HEK293 (cell line): Measurements from ENCODE around the gene VWA5B1.
A peak's percentile ranks its signal among the peaks of the same experiment; 100 is the strongest.

Experiments used
- CTCF ChIA-PET: fragments of 350-600 bp; formaldehyde crosslinking; extraction: SDS; loops from one replicate; lab custom pipeline; 2021; ENCODE audit warnings: antibody characterized with exemption; lab: Yijun Ruan, JAX
- POLR2A ChIA-PET: fragments of 300-600 bp; formaldehyde crosslinking; extraction: SDS; loops from one replicate; lab custom pipeline; 2020; ENCODE audit warnings: antibody characterized with exemption, inconsistent platforms; lab: Yijun Ruan, JAX
- H3K27ac ChIP-seq: fragments of 200-500 bp; sonication (Bioruptor generic); 2 replicates; pipeline ENCODE4 v1.5.1; 2014; ENCODE audit warnings: low read depth, low read length, control low read depth, inconsistent platforms; ENCODE audit errors: extremely low read depth
- H3K36me3 ChIP-seq, 2 experiments: fragments of 200-500 bp in 1 of 2; sonication (Bioruptor generic) in 1 of 2; 1 replicate in 1 of 2; 2 replicates in 1 of 2; pipeline ENCODE4 v1.5.1; 2014 to 2017; ENCODE audit warnings: inconsistent platforms in 2 of 2, low read length in 2 of 2; ENCODE audit not compliant: control insufficient read depth in 2 of 2, insufficient read depth in 1 of 2
- H3K4me1 ChIP-seq: fragments of 200-500 bp; sonication (Bioruptor generic); 2 replicates; pipeline ENCODE4 v1.5.1; 2014; ENCODE audit warnings: mild to moderate bottlenecking, low read length, inconsistent platforms; ENCODE audit not compliant: control insufficient read depth, insufficient read depth
- H3K4me3 ChIP-seq: 2 replicates; pipeline ENCODE4 v1.5.1; 2011; ENCODE audit warnings: low read depth, mild to moderate bottlenecking, control low read depth, low read length, moderate library complexity
- H3K9me3 ChIP-seq: fragments of 200-500 bp; sonication (Bioruptor generic); 2 replicates; pipeline ENCODE4 v1.5.1; 2014; ENCODE audit warnings: low read depth, low read length, inconsistent platforms; ENCODE audit not compliant: control insufficient read depth, insufficient read depth
- GFI1B ChIP-seq: fragments of 450-650 bp; formaldehyde crosslinking; IDR thresholded peaks from 2 replicates; pipeline ENCODE4 v1.5.1; 2016; ENCODE audit warnings: missing biosample characterization, missing genetic modification characterization
- IKZF3 ChIP-seq: fragments of 450-650 bp; IDR thresholded peaks from 2 replicates; pipeline ENCODE4 v1.5.0; 2018; ENCODE audit warnings: missing biosample characterization, mild to moderate bottlenecking, missing genetic modification characterization, moderate library complexity
- KLF9 ChIP-seq: fragments of 450-650 bp; formaldehyde crosslinking; IDR thresholded peaks from 2 replicates; pipeline ENCODE4 v1.5.1; 2016; ENCODE audit warnings: missing biosample characterization, missing genetic modification characterization, low read depth
- REPIN1 ChIP-seq: fragments of 450-650 bp; formaldehyde crosslinking; IDR thresholded peaks from 2 replicates; pipeline ENCODE4 v1.5.1; 2017; ENCODE audit warnings: missing biosample characterization, missing genetic modification characterization, low read depth
- SALL2 ChIP-seq: fragments of 450-650 bp; formaldehyde crosslinking; IDR thresholded peaks from 2 replicates; pipeline ENCODE4 v1.5.0; 2017; ENCODE audit warnings: missing biosample characterization, mild to moderate bottlenecking, missing genetic modification characterization, borderline replicate concordance
- SCRT2 ChIP-seq: fragments of 450-650 bp; formaldehyde crosslinking; IDR thresholded peaks from 2 replicates; pipeline ENCODE4 v1.5.1; 2016; ENCODE audit warnings: missing biosample characterization, missing genetic modification characterization
- SETDB1 ChIP-seq: IDR thresholded peaks from one replicate; pipeline ENCODE4 v1.6.1; 2017; ENCODE audit warnings: mild to moderate bottlenecking, low read length, moderate library complexity, mixed read lengths; ENCODE audit not compliant: insufficient read length
- SP2 ChIP-seq: fragments of 450-650 bp; formaldehyde crosslinking; IDR thresholded peaks from 2 replicates; pipeline ENCODE4 v1.5.1; 2016; ENCODE audit warnings: missing biosample characterization, missing genetic modification characterization
- SP7 ChIP-seq: fragments of 450-650 bp; formaldehyde crosslinking; IDR thresholded peaks from 2 replicates; pipeline ENCODE4 v1.5.1; 2016; ENCODE audit warnings: missing biosample characterization, missing genetic modification characterization
- TRIM28 ChIP-seq: IDR thresholded peaks from 2 replicates; pipeline ENCODE4 v1.6.1; 2011; ENCODE audit warnings: low read length, control low read depth, borderline replicate concordance
- YY2 ChIP-seq: fragments of 450-650 bp; formaldehyde crosslinking; IDR thresholded peaks from 2 replicates; pipeline ENCODE4 v1.5.1; 2016; ENCODE audit warnings: missing biosample characterization, missing genetic modification characterization
- ZBTB1 ChIP-seq: fragments of 450-650 bp; formaldehyde crosslinking; IDR thresholded peaks from 2 replicates; pipeline ENCODE4 v1.5.1; 2016; ENCODE audit warnings: missing biosample characterization, missing genetic modification characterization
- ZBTB7A ChIP-seq: fragments of 450-650 bp; formaldehyde crosslinking; IDR thresholded peaks from 2 replicates; pipeline ENCODE4 v1.5.1; 2016; ENCODE audit warnings: low read depth, missing biosample characterization, missing genetic modification characterization
- ZIC2 ChIP-seq: fragments of 450-650 bp; formaldehyde crosslinking; IDR thresholded peaks from 2 replicates; pipeline ENCODE4 v1.5.1; 2016; ENCODE audit warnings: missing biosample characterization, missing genetic modification characterization
- ZNF112 ChIP-seq: fragments of 450-650 bp; formaldehyde crosslinking; IDR thresholded peaks from 2 replicates; pipeline ENCODE4 v1.5.0; 2017; ENCODE audit warnings: missing biosample characterization, missing genetic modification characterization
- ZNF114 ChIP-seq: fragments of 450-650 bp; formaldehyde crosslinking; IDR thresholded peaks from 2 replicates; pipeline ENCODE4 v1.5.0; 2017; ENCODE audit warnings: missing biosample characterization, missing genetic modification characterization
- ZNF133 ChIP-seq: fragments of 450-650 bp; formaldehyde crosslinking; IDR thresholded peaks from 2 replicates; pipeline ENCODE4 v1.5.1; 2016; ENCODE audit warnings: missing biosample characterization, missing genetic modification characterization
- ZNF2 ChIP-seq: fragments of 450-650 bp; formaldehyde crosslinking; IDR thresholded peaks from 2 replicates; pipeline ENCODE4 v1.5.1; 2016; ENCODE audit warnings: missing biosample characterization, missing genetic modification characterization
- ZNF202 ChIP-seq: fragments of 450-650 bp; formaldehyde crosslinking; IDR thresholded peaks from 2 replicates; pipeline ENCODE4 v1.5.1; 2016; ENCODE audit warnings: missing biosample characterization, missing genetic modification characterization, borderline replicate concordance
- ZNF302 ChIP-seq: fragments of 450-650 bp; formaldehyde crosslinking; IDR thresholded peaks from 2 replicates; pipeline ENCODE4 v1.5.1; 2016; ENCODE audit warnings: missing biosample characterization, missing genetic modification characterization, low read depth
- ZNF366 ChIP-seq: fragments of 450-650 bp; formaldehyde crosslinking; conservative IDR thresholded peaks from 2 replicates; pipeline ENCODE4 v1.5.1; 2016; ENCODE audit warnings: missing biosample characterization, missing genetic modification characterization
- ZNF394 ChIP-seq: fragments of 450-650 bp; formaldehyde crosslinking; IDR thresholded peaks from 2 replicates; pipeline ENCODE4 v1.5.1; 2016; ENCODE audit warnings: missing biosample characterization, missing genetic modification characterization, mild to moderate bottlenecking, moderate library complexity, borderline replicate concordance
- ZNF654 ChIP-seq: fragments of 450-650 bp; formaldehyde crosslinking; IDR thresholded peaks from 2 replicates; pipeline ENCODE4 v1.5.1; 2016; ENCODE audit warnings: low read depth, missing biosample characterization, missing genetic modification characterization
- ZNF792 ChIP-seq: fragments of 450-650 bp; formaldehyde crosslinking; IDR thresholded peaks from 2 replicates; pipeline ENCODE4 v1.5.1; 2016; ENCODE audit warnings: missing biosample characterization, missing genetic modification characterization
- ZSCAN23 ChIP-seq: fragments of 450-650 bp; formaldehyde crosslinking; IDR thresholded peaks from 2 replicates; pipeline ENCODE4 v1.5.1; 2016; ENCODE audit warnings: missing biosample characterization, missing genetic modification characterization
- TF ChIP-seq, protein P1 (sequence below): fragments of 450-650 bp; formaldehyde crosslinking; IDR thresholded peaks from 2 replicates; pipeline ENCODE4 v1.5.1; 2016; ENCODE audit warnings: missing biosample characterization, missing genetic modification characterization
- TF ChIP-seq, protein P2 (sequence below): fragments of 450-650 bp; formaldehyde crosslinking; IDR thresholded peaks from 2 replicates; pipeline ENCODE4 v1.5.1; 2017; ENCODE audit warnings: missing biosample characterization, missing genetic modification characterization
- TF ChIP-seq, protein P3 (sequence below): fragments of 450-650 bp; formaldehyde crosslinking; IDR thresholded peaks from 2 replicates; pipeline ENCODE4 v1.5.0; 2017; ENCODE audit warnings: missing biosample characterization, missing genetic modification characterization, borderline replicate concordance

Gene VWA5B1

DNA sequence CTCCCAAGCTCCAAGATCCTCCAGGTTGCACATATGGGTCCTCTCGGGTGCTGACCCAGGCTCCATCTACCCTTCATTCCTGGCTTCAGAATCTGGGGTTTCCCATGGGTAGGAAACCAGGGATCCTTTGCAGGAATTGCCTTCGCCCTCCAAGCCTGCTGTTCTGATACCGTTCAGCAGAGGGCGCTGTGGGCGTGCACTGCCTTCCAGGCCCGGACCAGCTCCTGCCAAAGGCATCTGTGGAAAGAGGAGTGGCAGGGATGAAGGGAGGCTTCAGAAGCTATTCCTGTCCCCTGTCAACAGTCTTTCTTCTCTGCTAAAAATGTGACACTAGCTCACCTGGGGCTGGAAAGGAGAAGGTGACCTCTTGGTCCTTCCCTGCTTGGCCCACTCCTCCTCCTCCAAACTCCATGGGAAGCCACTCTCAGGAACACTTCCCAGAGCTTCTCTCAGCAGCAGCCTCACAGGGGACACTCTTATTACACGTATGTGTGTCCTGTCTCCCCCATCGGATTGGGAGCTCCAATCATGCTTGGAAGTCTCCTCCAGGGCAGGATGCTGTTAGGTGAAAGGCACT is 71.2 kb downstream of the VWA5B1 start:
- TF ChIP-seq ZNF654 (tag by site-specific recombination) (peak; percentile 46; the same call in 1 of the 2 replicates), ZIC2 (tag by site-specific recombination) (peak; percentile 29), TRIM28 (0 out of 2 replicates have a peak, but pooled peaks have one; percentile 45), ZBTB1 (tag by site-specific recombination) (no peak), ZNF2 (tag by site-specific recombination) (peak; percentile 100), ZNF792 (tag by site-specific recombination) (no peak), ZNF133 (tag by site-specific recombination) (no peak), KLF9 (tag by site-specific recombination) (no peak), ZNF202 (tag by site-specific recombination) (no peak), IKZF3 (tag by site-specific recombination) (peak; percentile 82), SP7 (tag by site-specific recombination) (0 out of 2 replicates have a peak, but pooled peaks have one; percentile 34), REPIN1 (tag by site-specific recombination) (no peak), ZNF394 (tag by site-specific recombination) (peak; percentile 24; the same call in 1 of the 2 replicates), ZNF366 (tag by site-specific recombination) (peak; percentile 54; the same call in 1 of the 2 replicates)
- TF ChIP-seq, protein P1, sequence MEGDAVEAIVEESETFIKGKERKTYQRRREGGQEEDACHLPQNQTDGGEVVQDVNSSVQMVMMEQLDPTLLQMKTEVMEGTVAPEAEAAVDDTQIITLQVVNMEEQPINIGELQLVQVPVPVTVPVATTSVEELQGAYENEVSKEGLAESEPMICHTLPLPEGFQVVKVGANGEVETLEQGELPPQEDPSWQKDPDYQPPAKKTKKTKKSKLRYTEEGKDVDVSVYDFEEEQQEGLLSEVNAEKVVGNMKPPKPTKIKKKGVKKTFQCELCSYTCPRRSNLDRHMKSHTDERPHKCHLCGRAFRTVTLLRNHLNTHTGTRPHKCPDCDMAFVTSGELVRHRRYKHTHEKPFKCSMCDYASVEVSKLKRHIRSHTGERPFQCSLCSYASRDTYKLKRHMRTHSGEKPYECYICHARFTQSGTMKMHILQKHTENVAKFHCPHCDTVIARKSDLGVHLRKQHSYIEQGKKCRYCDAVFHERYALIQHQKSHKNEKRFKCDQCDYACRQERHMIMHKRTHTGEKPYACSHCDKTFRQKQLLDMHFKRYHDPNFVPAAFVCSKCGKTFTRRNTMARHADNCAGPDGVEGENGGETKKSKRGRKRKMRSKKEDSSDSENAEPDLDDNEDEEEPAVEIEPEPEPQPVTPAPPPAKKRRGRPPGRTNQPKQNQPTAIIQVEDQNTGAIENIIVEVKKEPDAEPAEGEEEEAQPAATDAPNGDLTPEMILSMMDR (tag by site-specific recombination), result peak; percentile 69
- POLR2A ChIA-PET, result interaction anchor here (1.1 kb wide), 1 partner anchor 132 kb away, joined by 3 read pairs; no protein-coding TSS in a partner anchor
- CTCF ChIA-PET, result interaction anchor here (0.5 to 4.8 kb wide), 62 partner anchors 8 to 1839 kb away, joined by 3 to 75 read pairs (median 4); partner anchors contain the start of gene PLA2G2E
- Histone ChIP-seq H3K27ac (no peak overlapping the region), H3K9me3 (no peaks in the 10 kb centered on the region), H3K4me1 (peaks cover 14% of the 10 kb centered on the region), H3K4me3 (no peak overlapping the region), H3K36me3 (no peaks in the 10 kb centered on the region)

- H3K9me3 ChIP-seq, result no peaks in the 10 kb centered on the region
- no peak overlapping the region for H3K27ac ChIP-seq
- ChIA-PET POLR2A (no interaction called here), CTCF (interaction anchor here (0.6 to 4.8 kb wide), 23 partner anchors 9 to 911 kb away, joined by 3 to 75 read pairs (median 4); no protein-coding TSS in a partner anchor)
- H3K4me1 ChIP-seq, result peaks cover 14% of the 10 kb centered on the region
- H3K4me3 ChIP-seq, result no peak overlapping the region
- no peaks in the 10 kb centered on the region for H3K36me3 ChIP-seq
- TF ChIP-seq ZSCAN23 (no peak), ZNF114 (tag by site-specific recombination) (no peak), ZNF302 (tag by site-specific recombination) (no peak), GFI1B (no peak), ZNF133 (tag by site-specific recombination) (no peak), SCRT2 (no peak), ZBTB7A (tag by site-specific recombination) (no peak), SP2 (tag by site-specific recombination) (no peak), SALL2 (tag by site-specific recombination) (no peak), SETDB1 (no peak), YY2 (tag by site-specific recombination) (no peak), ZNF112 (tag by site-specific recombination) (no peak)
- TF ChIP-seq, protein P2, sequence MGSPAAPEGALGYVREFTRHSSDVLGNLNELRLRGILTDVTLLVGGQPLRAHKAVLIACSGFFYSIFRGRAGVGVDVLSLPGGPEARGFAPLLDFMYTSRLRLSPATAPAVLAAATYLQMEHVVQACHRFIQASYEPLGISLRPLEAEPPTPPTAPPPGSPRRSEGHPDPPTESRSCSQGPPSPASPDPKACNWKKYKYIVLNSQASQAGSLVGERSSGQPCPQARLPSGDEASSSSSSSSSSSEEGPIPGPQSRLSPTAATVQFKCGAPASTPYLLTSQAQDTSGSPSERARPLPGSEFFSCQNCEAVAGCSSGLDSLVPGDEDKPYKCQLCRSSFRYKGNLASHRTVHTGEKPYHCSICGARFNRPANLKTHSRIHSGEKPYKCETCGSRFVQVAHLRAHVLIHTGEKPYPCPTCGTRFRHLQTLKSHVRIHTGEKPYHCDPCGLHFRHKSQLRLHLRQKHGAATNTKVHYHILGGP (tag by site-specific recombination), result no peak
- TF ChIP-seq, protein P3, sequence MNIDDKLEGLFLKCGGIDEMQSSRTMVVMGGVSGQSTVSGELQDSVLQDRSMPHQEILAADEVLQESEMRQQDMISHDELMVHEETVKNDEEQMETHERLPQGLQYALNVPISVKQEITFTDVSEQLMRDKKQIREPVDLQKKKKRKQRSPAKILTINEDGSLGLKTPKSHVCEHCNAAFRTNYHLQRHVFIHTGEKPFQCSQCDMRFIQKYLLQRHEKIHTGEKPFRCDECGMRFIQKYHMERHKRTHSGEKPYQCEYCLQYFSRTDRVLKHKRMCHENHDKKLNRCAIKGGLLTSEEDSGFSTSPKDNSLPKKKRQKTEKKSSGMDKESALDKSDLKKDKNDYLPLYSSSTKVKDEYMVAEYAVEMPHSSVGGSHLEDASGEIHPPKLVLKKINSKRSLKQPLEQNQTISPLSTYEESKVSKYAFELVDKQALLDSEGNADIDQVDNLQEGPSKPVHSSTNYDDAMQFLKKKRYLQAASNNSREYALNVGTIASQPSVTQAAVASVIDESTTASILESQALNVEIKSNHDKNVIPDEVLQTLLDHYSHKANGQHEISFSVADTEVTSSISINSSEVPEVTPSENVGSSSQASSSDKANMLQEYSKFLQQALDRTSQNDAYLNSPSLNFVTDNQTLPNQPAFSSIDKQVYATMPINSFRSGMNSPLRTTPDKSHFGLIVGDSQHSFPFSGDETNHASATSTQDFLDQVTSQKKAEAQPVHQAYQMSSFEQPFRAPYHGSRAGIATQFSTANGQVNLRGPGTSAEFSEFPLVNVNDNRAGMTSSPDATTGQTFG (tag by site-specific recombination), result no peak
Observed at GRCh38 chr1:20362856-20363255, 72.2 kb downstream of the VWA5B1 start.
